ENCODE measurements around the gene GMPPB.

GRCh38 chr3:49732597-49732996, 8.8 kb upstream of the GMPPB start:
- no peak for TF ChIP-seq CTCF (IDR thresholded peaks at IDR 0.05; ENCODE audit: insufficient read depth, low read length, poor library complexity, severe bottlenecking)
- no peak for TF ChIP-seq EZH2phosphoT487 (conservative IDR thresholded peaks at IDR 0.05; ENCODE audit: low read length)

Data from SU-DHL-6 (cell line).